ENCODE data around the gene RAB28. TPM values are rescaled to one million over a fixed set of nuclear protein-coding genes. Genes with fewer than 3 reads are reported as not detected.

The RAB28 gene
- polyA plus RNA-seq, 2 donors, result 5.8 to 7.2 TPM

- peak overlapping the region; percentile 91 to 94 for H3K27ac ChIP-seq (ENCODE audit: low read depth in 2 of 2, low read length in 1 of 2)
- peaks cover 0 to 6% of the 10 kb centered on the region in 2 donors for H3K4me1 ChIP-seq (ENCODE audit: control insufficient read depth in 2 of 2, insufficient read depth in 2 of 2, low read length in 1 of 2)
- no peaks in the 10 kb centered on the region for H3K9me3 ChIP-seq (ENCODE audit: control insufficient read depth in 2 of 2, insufficient read depth in 1 of 2, low read depth in 1 of 2, low read length in 1 of 2)
- H3K27me3 ChIP-seq (ENCODE audit: control insufficient read depth in 1 of 2, insufficient read depth in 2 of 2, low read length in 2 of 2), result no peaks in the 10 kb centered on the region
- H3K36me3 ChIP-seq (ENCODE audit: control insufficient read depth in 2 of 2, insufficient read depth in 2 of 2, low read length in 1 of 2), result no peaks in the 10 kb centered on the region
- H3K4me3 ChIP-seq (ENCODE audit: low read depth in 1 of 2, low read length in 2 of 2), result peak overlapping the region; percentile 86 to 97
- 0 to 1% methylated on average over 19 to 30 of the region's 30 CpGs for WGBS, 2 donors
These were observed 395 bp downstream of the RAB28 start for GRCh38 chr4:13483768-13484121.

- Histone ChIP-seq H3K27me3 (ENCODE audit: control insufficient read depth in 1 of 2, insufficient read depth in 2 of 2, low read length in 2 of 2) (no peaks in the 10 kb centered on the region), H3K4me1 (ENCODE audit: control insufficient read depth in 2 of 2, insufficient read depth in 2 of 2, low read length in 1 of 2) (peaks cover 0 to 6% of the 10 kb centered on the region in 2 donors), H3K27ac (ENCODE audit: low read depth in 2 of 2, low read length in 1 of 2) (peak overlapping the region; percentile 91 to 94), H3K4me3 (ENCODE audit: low read depth in 1 of 2, low read length in 2 of 2) (peak overlapping the region; percentile 86 to 97), H3K36me3 (ENCODE audit: control insufficient read depth in 2 of 2, insufficient read depth in 2 of 2, low read length in 1 of 2) (no peaks in the 10 kb centered on the region), H3K9me3 (ENCODE audit: control insufficient read depth in 2 of 2, insufficient read depth in 1 of 2, low read depth in 1 of 2, low read length in 1 of 2) (no peaks in the 10 kb centered on the region)
- WGBS, 2 donors, result 15 to 18% methylated on average over 17 of the region's 17 CpGs
These were observed 888 bp downstream of the RAB28 start for GRCh38 chr4:13483136-13483767.

- Histone ChIP-seq H3K4me1 (ENCODE audit: control insufficient read depth in 2 of 2, insufficient read depth in 2 of 2, low read length in 1 of 2) (peaks cover 0 to 6% of the 10 kb centered on the region in 2 donors), H3K27ac (ENCODE audit: low read depth in 2 of 2, low read length in 1 of 2) (no peak overlapping the region), H3K36me3 (ENCODE audit: control insufficient read depth in 2 of 2, insufficient read depth in 2 of 2, low read length in 1 of 2) (no peaks in the 10 kb centered on the region), H3K27me3 (ENCODE audit: control insufficient read depth in 1 of 2, insufficient read depth in 2 of 2, low read length in 2 of 2) (no peaks in the 10 kb centered on the region), H3K9me3 (ENCODE audit: control insufficient read depth in 2 of 2, insufficient read depth in 1 of 2, low read depth in 1 of 2, low read length in 1 of 2) (no peaks in the 10 kb centered on the region), H3K4me3 (ENCODE audit: low read depth in 1 of 2, low read length in 2 of 2) (no peak overlapping the region)
- 4 to 28% methylated on average over 1 of the region's 1 CpG for WGBS, 2 donors
These were observed 2.6 kb downstream of the RAB28 start for GRCh38 chr4:13481569-13481968.

- Histone ChIP-seq H3K36me3 (ENCODE audit: control insufficient read depth in 2 of 2, insufficient read depth in 2 of 2, low read length in 1 of 2) (no peaks in the 10 kb centered on the region), H3K4me1 (ENCODE audit: control insufficient read depth in 2 of 2, insufficient read depth in 2 of 2, low read length in 1 of 2) (peaks cover 0 to 6% of the 10 kb centered on the region in 2 donors), H3K9me3 (ENCODE audit: control insufficient read depth in 2 of 2, insufficient read depth in 1 of 2, low read depth in 1 of 2, low read length in 1 of 2) (no peaks in the 10 kb centered on the region), H3K27me3 (ENCODE audit: control insufficient read depth in 1 of 2, insufficient read depth in 2 of 2, low read length in 2 of 2) (no peaks in the 10 kb centered on the region), H3K4me3 (ENCODE audit: low read depth in 1 of 2, low read length in 2 of 2) (no peak overlapping the region), H3K27ac (ENCODE audit: low read depth in 2 of 2, low read length in 1 of 2) (no peak overlapping the region)
- WGBS, 2 donors, result 90 to 96% methylated on average over 1 of the region's 1 CpG
These were observed 5.4 kb downstream of the RAB28 start for GRCh38 chr4:13478707-13479106.

GRCh38 chr4:13478131-13478530, 6.0 kb downstream of the RAB28 start:
- Histone ChIP-seq H3K36me3 (ENCODE audit: control insufficient read depth in 2 of 2, insufficient read depth in 2 of 2, low read length in 1 of 2) (no peaks in the 10 kb centered on the region), H3K4me1 (ENCODE audit: control insufficient read depth in 2 of 2, insufficient read depth in 2 of 2, low read length in 1 of 2) (peaks cover 0 to 5% of the 10 kb centered on the region in 2 donors), H3K9me3 (ENCODE audit: control insufficient read depth in 2 of 2, insufficient read depth in 1 of 2, low read depth in 1 of 2, low read length in 1 of 2) (no peaks in the 10 kb centered on the region), H3K27me3 (ENCODE audit: control insufficient read depth in 1 of 2, insufficient read depth in 2 of 2, low read length in 2 of 2) (no peaks in the 10 kb centered on the region), H3K4me3 (ENCODE audit: low read depth in 1 of 2, low read length in 2 of 2) (no peak overlapping the region), H3K27ac (ENCODE audit: low read depth in 2 of 2, low read length in 1 of 2) (no peak overlapping the region)
- WGBS, 2 donors, result 95 to 99% methylated on average over 2 of the region's 2 CpGs

GRCh38 chr4:13476915-13477314, 7.2 kb downstream of the RAB28 start:
- no peaks in the 10 kb centered on the region for H3K4me1 ChIP-seq (ENCODE audit: control insufficient read depth in 2 of 2, insufficient read depth in 2 of 2, low read length in 1 of 2)
- H3K9me3 ChIP-seq (ENCODE audit: control insufficient read depth in 2 of 2, insufficient read depth in 1 of 2, low read depth in 1 of 2, low read length in 1 of 2), result no peaks in the 10 kb centered on the region
- no peaks in the 10 kb centered on the region for H3K27me3 ChIP-seq (ENCODE audit: control insufficient read depth in 1 of 2, insufficient read depth in 2 of 2, low read length in 2 of 2)
- WGBS, 2 donors, result 80 to 83% methylated on average over 2 of the region's 2 CpGs
- H3K27ac ChIP-seq (ENCODE audit: low read depth in 2 of 2, low read length in 1 of 2), result no peak overlapping the region
- no peak overlapping the region for H3K4me3 ChIP-seq (ENCODE audit: low read depth in 1 of 2, low read length in 2 of 2)
- no peaks in the 10 kb centered on the region for H3K36me3 ChIP-seq (ENCODE audit: control insufficient read depth in 2 of 2, insufficient read depth in 2 of 2, low read length in 1 of 2)

GRCh38 chr4:13476152-13476551, 8.0 kb downstream of the RAB28 start:
- Histone ChIP-seq H3K4me1 (ENCODE audit: control insufficient read depth in 2 of 2, insufficient read depth in 2 of 2, low read length in 1 of 2) (no peaks in the 10 kb centered on the region), H3K4me3 (ENCODE audit: low read depth in 1 of 2, low read length in 2 of 2) (no peak overlapping the region), H3K9me3 (ENCODE audit: control insufficient read depth in 2 of 2, insufficient read depth in 1 of 2, low read depth in 1 of 2, low read length in 1 of 2) (no peaks in the 10 kb centered on the region), H3K27ac (ENCODE audit: low read depth in 2 of 2, low read length in 1 of 2) (no peak overlapping the region), H3K27me3 (ENCODE audit: control insufficient read depth in 1 of 2, insufficient read depth in 2 of 2, low read length in 2 of 2) (no peaks in the 10 kb centered on the region), H3K36me3 (ENCODE audit: control insufficient read depth in 2 of 2, insufficient read depth in 2 of 2, low read length in 1 of 2) (no peaks in the 10 kb centered on the region)

- WGBS, 2 donors, result 97 to 98% methylated on average over 3 of the region's 3 CpGs
- Histone ChIP-seq H3K4me1 (ENCODE audit: control insufficient read depth in 2 of 2, insufficient read depth in 2 of 2, low read length in 1 of 2) (no peaks in the 10 kb centered on the region), H3K4me3 (ENCODE audit: low read depth in 1 of 2, low read length in 2 of 2) (no peak overlapping the region)
These were observed 12.7 kb downstream of the RAB28 start for GRCh38 chr4:13471400-13471799.

GRCh38 chr4:13470379-13470778, 13.8 kb downstream of the RAB28 start:
- Histone ChIP-seq H3K4me1 (ENCODE audit: control insufficient read depth in 2 of 2, insufficient read depth in 2 of 2, low read length in 1 of 2) (no peaks in the 10 kb centered on the region), H3K4me3 (ENCODE audit: low read depth in 1 of 2, low read length in 2 of 2) (no peak overlapping the region), H3K36me3 (ENCODE audit: control insufficient read depth in 2 of 2, insufficient read depth in 2 of 2, low read length in 1 of 2) (no peaks in the 10 kb centered on the region), H3K27me3 (ENCODE audit: control insufficient read depth in 1 of 2, insufficient read depth in 2 of 2, low read length in 2 of 2) (no peaks in the 10 kb centered on the region), H3K9me3 (ENCODE audit: control insufficient read depth in 2 of 2, insufficient read depth in 1 of 2, low read depth in 1 of 2, low read length in 1 of 2) (no peaks in the 10 kb centered on the region), H3K27ac (ENCODE audit: low read depth in 2 of 2, low read length in 1 of 2) (no peak overlapping the region)

More at GRCh38 chr4:13471400-13471799, 12.7 kb downstream of the RAB28 start:
- no peak overlapping the region for H3K27ac ChIP-seq (ENCODE audit: low read depth in 2 of 2, low read length in 1 of 2)
- H3K36me3 ChIP-seq (ENCODE audit: control insufficient read depth in 2 of 2, insufficient read depth in 2 of 2, low read length in 1 of 2), result no peaks in the 10 kb centered on the region
- H3K9me3 ChIP-seq (ENCODE audit: control insufficient read depth in 2 of 2, insufficient read depth in 1 of 2, low read depth in 1 of 2, low read length in 1 of 2), result no peaks in the 10 kb centered on the region
- H3K27me3 ChIP-seq (ENCODE audit: control insufficient read depth in 1 of 2, insufficient read depth in 2 of 2, low read length in 2 of 2), result no peaks in the 10 kb centered on the region

- Histone ChIP-seq H3K9me3 (ENCODE audit: control insufficient read depth in 2 of 2, insufficient read depth in 1 of 2, low read depth in 1 of 2, low read length in 1 of 2) (no peaks in the 10 kb centered on the region), H3K4me3 (ENCODE audit: low read depth in 1 of 2, low read length in 2 of 2) (no peak overlapping the region), H3K27ac (ENCODE audit: low read depth in 2 of 2, low read length in 1 of 2) (no peak overlapping the region), H3K27me3 (ENCODE audit: control insufficient read depth in 1 of 2, insufficient read depth in 2 of 2, low read length in 2 of 2) (no peaks in the 10 kb centered on the region), H3K4me1 (ENCODE audit: control insufficient read depth in 2 of 2, insufficient read depth in 2 of 2, low read length in 1 of 2) (no peaks in the 10 kb centered on the region), H3K36me3 (ENCODE audit: control insufficient read depth in 2 of 2, insufficient read depth in 2 of 2, low read length in 1 of 2) (peaks cover 0 to 3% of the 10 kb centered on the region in 2 donors)
- 92 to 95% methylated on average over 3 of the region's 3 CpGs for WGBS, 2 donors
These were observed 19.2 kb downstream of the RAB28 start for GRCh38 chr4:13464973-13465372.

All from esophagus (tissue), 2 donors.